HG03066 (cell line): ENCODE results near the gene SLC12A3.

ENCODE experiments used
- ATAC-seq: cut with Tn5 transposase; IDR thresholded peaks from one replicate; pipeline ENCODE4 v1.9.1; 2021; ENCODE audit warnings: low read depth; ENCODE audit not compliant: unreplicated experiment

The SLC12A3 gene

DNA sequence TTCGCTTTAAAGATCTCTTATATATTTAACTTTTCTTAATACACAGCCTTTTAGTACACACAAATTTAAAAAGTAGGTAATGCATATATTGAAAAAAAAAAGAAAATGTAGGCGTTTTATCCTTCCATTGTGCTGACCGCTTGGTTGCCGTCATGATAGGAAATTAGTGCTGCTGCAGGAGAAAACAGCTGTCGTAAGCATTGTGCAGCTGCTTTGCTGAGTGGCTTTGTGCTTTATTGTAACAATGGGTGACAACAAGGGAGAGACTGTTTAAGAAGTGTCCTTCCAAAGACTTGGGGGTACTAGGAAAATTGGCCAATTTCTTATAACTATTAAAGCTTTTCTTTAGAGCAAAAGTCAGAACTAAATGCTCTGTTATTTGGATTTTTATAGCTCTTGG lies 71.9 kb downstream of the SLC12A3 start:
- no peak for ATAC-seq

- no peak for ATAC-seq
Measured at GRCh38 chr16:56938664-56939513, 73.9 kb downstream of the SLC12A3 start.

- ATAC-seq, result no peak
Measured at GRCh38 chr16:56939801-56940200, 74.8 kb downstream of the SLC12A3 start.

DNA sequence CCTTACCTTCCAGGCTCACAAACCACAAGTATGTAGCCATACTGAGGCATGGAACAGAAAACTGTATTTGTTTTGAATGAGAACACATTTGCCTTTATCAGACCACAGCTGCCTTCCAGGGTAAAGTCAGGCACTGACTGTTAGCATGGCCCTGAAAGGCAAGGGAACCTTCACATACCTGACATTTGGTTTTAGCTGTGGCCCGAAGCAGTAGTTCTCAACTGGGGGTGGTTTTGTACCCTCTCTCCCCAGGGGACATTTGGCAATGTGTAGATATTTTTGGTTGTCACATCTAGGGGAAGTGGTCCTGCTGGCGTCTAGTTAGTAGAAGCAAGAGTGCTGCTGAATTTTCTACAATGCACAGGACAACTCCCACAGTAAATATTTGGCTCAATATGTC lies 76.1 kb downstream of the SLC12A3 start:
- ATAC-seq, result no peak

- ATAC-seq, result no peak
Measured at GRCh38 chr16:56941856-56942331, 76.9 kb downstream of the SLC12A3 start.

DNA sequence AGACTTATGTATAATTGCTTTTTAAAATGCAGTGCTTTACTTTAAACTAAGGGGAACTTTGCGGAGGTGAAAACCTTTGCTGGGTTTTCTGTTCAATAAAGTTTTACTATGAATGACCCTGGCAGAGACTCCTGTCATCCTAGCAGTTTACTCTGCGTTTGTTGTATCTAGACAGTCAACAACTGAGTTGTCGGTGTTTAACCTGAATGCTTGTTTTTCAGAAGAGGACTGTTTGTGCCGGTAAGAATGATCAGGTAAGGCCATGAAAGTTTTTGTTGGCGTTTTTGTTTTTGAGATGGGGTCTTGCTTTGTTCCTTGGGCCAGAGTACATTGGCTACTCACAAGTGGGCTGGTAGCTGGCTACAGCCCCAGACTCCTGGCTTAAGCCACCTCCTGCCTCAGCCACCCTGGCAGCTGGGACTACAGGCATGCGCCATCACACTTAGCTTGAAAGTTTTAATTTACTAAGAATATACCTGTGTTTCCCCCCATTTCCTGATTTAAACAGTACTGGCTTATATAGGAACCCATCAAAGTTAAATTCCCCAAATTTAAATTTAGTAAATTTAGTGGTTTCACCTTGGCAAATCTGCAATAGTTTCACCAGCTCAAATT lies 78.9 kb downstream of the SLC12A3 start:
- no peak for ATAC-seq

DNA sequence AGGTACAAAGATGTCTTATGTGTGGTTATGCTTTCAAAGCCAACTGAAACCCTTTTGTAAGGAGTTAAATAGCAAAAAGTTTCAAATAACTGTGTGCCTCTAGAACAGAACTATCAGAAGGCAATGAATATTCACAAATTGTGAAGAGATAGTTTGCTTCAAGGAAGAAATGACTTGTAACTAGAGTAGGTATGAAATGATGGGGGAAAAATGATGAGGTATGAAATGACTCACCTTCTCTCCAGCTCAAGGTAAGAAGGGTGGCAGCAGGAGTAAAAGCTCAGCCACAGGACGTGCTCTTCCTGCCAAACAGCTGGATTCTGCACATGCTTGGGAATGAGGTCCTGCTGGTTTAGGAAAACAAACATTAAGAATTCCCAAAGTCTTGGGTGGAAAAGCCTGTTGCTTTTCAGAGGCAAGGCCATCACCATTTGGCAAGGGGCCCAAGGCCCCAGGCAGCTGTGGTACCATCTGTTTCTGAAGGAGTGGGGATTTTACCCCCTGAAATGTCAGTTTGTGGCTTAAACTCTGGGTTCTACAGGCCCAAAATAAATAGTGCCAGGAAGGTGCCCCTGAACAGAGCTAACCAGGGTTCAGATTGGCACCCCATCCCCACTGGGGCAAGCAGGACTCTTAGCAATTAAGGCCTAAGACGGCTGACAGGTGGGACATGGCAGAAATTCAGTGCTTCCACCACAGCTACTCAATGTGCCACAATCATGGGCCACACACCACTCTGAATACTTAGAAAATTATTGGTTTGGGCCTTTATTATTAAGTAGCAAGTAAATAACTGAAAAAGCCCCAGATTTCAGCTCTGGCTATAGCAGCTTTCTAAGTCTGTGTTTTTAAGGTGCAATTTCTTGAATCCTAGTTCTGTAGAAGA lies 80.2 kb downstream of the SLC12A3 start:
- ATAC-seq, result no peak

DNA sequence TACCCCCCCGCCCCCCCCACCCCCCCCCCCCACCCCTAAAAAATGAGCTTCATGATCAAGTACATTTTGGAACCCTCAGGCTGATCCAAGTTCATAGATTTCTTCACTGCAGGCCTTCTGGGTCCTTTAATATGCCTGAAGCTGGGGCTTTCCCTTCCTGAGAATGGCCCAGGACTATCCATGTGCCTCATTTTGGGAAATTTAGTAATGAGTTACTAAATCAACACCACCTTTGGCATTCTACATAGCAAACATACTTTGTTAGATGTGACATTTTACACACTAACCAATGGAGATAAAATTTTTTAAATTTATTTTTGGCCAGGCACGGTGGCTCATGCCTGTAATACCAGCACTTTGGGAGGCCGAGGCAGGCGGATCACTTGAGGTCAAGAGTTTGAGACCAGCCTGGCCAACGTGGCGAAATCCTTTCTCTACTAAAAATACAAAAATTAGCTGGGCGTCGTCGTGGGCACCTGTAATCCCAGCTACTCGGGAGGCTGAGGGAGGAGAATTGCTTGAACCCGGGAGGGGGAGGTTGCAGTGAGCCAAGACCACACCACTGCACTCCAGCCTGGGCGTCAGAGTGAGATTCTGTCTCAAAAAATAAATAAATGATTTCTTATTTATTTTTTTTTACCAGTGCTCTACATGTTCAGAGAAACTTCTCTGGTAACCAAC lies 81.0 kb downstream of the SLC12A3 start:
- no peak for ATAC-seq

- no peak for ATAC-seq
Measured at GRCh38 chr16:56946767-56947603, 82.0 kb downstream of the SLC12A3 start.

- no peak for ATAC-seq
Measured at GRCh38 chr16:56947604-56947995, 82.6 kb downstream of the SLC12A3 start.

DNA sequence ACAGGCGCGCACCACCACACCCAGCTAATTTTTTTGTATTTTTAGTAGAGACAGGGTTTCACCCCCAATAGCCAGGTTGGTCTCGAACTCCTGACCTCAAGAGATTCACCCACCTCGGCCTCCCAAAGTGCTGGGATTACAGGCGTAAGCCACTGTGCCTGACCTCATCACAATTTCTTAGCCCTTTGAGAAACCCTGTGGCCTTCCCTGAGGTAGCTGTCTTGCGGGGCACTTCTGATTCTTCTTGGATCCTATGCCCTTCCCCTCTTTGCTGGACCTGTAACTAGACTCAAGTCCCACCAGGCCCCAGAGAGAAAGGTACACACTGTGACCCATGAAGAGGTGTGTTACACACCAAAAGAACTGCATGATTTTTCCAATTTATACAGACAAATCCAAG lies 83.2 kb downstream of the SLC12A3 start:
- no peak for ATAC-seq

DNA sequence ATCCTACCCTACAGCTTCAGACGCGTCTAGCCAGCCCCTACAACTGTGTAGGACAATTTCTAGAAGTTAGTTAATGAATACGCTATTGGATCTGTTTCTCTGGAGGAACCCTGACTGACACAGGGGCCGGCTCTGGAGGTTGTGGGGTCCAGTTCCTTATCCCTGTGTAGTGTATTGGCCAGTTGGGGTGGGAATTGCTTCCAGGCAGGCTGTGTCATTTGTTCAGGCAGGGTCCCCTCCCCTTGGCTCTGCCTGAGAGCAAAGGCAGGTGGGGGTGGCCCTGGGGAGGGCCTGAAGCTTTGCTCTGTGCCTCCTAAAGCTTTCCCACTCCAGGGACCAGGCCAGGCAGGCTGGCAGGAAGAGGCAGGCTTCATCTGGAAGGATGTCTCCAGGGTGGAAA lies 85.0 kb downstream of the SLC12A3 start:
- no peak for ATAC-seq

DNA sequence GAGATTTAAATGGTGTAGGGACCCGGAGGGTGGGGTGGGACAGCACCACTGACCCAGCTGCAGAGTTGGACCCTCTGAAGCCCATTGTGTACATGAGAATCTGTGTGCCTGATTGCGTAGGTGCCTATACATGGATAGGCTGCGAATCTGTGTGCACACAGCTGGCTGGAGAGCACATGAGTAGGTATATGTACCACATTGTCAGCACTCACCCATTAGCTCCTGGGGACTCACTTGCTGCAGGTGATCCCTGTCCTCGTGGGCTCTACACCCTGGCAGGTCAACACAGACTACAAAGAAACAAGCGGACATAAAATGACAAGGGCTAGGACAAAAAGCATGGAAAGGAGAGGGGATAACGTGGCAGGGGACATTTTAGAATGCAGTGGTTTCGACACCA lies 85.4 kb downstream of the SLC12A3 start:
- no peak for ATAC-seq

GRCh38 chr16:56950881-56951771 lies 86.1 kb downstream of the SLC12A3 start:
- ATAC-seq, result peak; percentile 43

DNA sequence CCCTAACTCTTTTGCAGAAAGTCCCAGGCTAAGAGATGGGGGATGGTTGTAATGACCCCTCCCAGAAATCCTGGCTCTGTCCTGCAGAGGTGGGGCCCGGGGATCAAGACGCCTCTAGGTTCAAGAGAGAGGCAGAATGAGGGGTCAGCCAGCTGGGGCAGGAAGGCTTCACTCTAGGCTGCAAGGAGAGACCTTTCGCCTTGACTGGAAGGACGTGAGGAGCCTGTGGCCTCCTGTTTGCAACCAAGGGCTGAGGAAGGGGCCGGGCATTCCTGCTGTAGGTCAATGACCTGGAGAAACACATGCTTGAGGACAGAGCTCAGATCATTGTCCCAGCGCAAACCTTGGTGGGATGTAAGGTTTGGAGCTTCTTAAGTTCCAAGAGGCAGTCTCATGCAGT lies 88.0 kb downstream of the SLC12A3 start:
- no peak for ATAC-seq

- ATAC-seq, result no peak
Measured at GRCh38 chr16:56956076-56956475, 91.1 kb downstream of the SLC12A3 start.

DNA sequence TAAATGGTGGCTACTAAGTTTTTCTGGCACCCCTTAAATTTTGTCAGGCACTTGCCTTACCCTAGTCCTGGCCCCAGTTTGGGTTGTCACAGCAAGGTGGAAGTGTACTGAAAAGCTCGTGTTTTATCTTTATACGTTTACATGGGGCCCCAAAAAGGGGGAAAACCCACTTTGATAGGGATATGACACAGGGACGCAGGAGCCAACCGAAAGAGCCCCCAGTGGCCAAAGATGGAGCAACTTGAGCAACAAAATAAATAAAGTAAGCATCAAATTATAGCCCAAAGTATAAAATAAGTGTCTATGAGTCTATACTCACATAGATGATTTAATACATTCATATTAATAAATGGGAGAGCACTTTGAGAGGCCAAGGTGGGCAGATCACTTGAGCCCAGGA lies 91.7 kb downstream of the SLC12A3 start:
- ATAC-seq, result no peak

DNA sequence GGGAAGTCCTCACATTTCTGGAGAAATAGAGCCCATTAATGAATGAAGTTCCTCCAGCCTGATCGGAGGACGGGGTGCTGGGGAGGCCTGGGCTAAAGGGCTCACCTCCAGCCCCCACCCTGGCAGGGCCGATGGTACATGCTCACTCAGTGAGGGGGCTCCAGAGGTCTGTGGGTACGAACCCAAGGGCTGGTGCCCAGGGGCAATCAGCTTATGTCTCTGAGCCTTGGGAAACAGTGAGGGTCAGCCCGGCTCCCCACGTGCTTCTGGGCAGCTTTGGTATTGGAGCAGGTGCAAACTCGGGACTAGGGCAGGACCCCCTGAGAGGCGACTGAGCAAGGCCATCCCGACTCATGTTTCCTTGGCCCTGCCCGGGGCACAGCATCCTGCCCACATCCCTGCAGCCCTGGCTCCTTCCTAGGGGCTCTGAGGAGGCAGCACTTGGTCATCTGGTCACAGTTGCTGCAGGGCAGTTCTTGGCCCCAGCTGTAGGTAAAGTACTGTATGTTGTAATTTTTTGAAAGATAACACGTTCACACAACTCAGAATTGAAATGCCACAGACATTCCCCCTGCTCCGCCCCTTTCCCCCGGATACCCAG lies 95.8 kb downstream of the SLC12A3 start:
- ATAC-seq, result no peak
